Fibroblast of the aortic adventitia (primary cell): ENCODE measurements around the gene CFAP410. TPM values are rescaled to one million over a fixed set of nuclear protein-coding genes. Genes with fewer than 3 reads are reported as not detected.
"Not testable (repeated sequence)": the region's sequence is repeated elsewhere in the genome, so short reads cannot be mapped to it uniquely, and the experiment has no call there.

ENCODE experiments used
- DNase-seq: peaks from one replicate; pipeline ENCODE4 v3.0.0-alpha.2; 2010; ENCODE audit warnings: low read depth
- H3K4me3 ChIP-seq: 2 replicates; pipeline ENCODE4 v1.5.1; 2011; ENCODE audit warnings: low read depth, mild to moderate bottlenecking, control low read depth, low read length, moderate library complexity
- total RNA-seq: library from RNA; depleted of rRNA; stranded (reverse); fragments of >200 nt; gene quantifications from 2 replicates; pipeline ENCODE4 v1.2.3, GENCODE V29; 2012; ENCODE audit warnings: low replicate concordance
- TF ChIP-seq, protein P1 (sequence below): IDR thresholded peaks from 2 replicates; pipeline ENCODE4 v1.5.1; 2011; ENCODE audit warnings: mild to moderate bottlenecking, low read length, control low read depth, inconsistent platforms; ENCODE audit not compliant: insufficient read depth

Gene CFAP410
- total RNA-seq, 1 donor = 9.4 TPM

- DNase-seq = no peak
- TF ChIP-seq, protein P1, sequence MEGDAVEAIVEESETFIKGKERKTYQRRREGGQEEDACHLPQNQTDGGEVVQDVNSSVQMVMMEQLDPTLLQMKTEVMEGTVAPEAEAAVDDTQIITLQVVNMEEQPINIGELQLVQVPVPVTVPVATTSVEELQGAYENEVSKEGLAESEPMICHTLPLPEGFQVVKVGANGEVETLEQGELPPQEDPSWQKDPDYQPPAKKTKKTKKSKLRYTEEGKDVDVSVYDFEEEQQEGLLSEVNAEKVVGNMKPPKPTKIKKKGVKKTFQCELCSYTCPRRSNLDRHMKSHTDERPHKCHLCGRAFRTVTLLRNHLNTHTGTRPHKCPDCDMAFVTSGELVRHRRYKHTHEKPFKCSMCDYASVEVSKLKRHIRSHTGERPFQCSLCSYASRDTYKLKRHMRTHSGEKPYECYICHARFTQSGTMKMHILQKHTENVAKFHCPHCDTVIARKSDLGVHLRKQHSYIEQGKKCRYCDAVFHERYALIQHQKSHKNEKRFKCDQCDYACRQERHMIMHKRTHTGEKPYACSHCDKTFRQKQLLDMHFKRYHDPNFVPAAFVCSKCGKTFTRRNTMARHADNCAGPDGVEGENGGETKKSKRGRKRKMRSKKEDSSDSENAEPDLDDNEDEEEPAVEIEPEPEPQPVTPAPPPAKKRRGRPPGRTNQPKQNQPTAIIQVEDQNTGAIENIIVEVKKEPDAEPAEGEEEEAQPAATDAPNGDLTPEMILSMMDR = no peak
- no peak overlapping the region for H3K4me3 ChIP-seq
These were observed 50.7 kb downstream of the CFAP410 start for GRCh38 chr21:44288251-44289110.

DNA sequence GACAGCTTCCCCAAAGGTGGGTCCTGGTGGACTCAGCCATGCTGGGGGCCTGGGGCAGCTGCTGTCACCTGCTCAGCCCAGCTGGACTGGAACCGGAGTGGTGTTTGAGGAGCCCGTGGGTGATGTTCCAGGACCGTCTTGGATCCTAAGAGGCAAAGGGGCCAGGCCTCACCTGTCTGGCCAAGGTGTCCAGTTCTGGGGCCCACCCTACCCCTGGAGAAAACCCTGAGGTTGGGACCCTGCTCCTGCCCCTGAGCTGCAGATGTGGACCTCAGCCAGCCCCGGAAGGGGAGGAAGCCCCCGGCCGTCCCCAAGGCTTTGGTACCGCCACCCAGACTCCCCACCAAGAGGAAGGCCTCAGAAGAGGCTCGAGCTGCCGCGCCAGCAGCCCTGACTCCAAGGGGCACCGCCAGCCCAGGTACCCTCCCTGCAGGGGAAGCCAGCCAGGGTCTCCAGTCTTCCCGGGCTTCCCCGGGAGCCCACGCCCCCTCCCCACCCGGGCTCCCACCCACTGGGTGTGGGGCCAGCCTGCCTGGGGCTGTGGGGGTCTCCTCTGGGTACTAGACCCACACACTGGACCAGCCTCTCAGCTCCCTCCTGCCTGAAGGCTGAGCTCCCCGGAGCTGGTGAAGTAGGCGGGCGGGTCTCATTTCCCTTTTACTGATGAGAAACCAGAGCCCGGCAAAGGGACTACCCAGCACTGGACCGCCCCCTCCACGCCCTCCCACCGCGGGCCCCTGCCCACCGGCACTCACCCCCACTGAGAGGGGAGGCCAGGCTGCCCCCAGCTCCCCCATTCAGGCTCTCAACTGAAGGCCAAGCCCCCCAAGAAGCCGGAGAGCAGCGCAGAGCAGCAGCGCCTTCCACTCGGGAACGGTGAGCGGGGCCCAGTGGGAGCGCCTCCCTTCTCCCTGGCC, 52.2 kb downstream of the CFAP410 start:
- no peak overlapping the region for H3K4me3 ChIP-seq
- DNase-seq = no peak
- TF ChIP-seq, protein P1 = no peak

GRCh38 chr21:44286086-44286715, 53.0 kb downstream of the CFAP410 start:
- H3K4me3 ChIP-seq = no peak overlapping the region
- no peak for DNase-seq
- TF ChIP-seq, protein P1 = no peak

DNA sequence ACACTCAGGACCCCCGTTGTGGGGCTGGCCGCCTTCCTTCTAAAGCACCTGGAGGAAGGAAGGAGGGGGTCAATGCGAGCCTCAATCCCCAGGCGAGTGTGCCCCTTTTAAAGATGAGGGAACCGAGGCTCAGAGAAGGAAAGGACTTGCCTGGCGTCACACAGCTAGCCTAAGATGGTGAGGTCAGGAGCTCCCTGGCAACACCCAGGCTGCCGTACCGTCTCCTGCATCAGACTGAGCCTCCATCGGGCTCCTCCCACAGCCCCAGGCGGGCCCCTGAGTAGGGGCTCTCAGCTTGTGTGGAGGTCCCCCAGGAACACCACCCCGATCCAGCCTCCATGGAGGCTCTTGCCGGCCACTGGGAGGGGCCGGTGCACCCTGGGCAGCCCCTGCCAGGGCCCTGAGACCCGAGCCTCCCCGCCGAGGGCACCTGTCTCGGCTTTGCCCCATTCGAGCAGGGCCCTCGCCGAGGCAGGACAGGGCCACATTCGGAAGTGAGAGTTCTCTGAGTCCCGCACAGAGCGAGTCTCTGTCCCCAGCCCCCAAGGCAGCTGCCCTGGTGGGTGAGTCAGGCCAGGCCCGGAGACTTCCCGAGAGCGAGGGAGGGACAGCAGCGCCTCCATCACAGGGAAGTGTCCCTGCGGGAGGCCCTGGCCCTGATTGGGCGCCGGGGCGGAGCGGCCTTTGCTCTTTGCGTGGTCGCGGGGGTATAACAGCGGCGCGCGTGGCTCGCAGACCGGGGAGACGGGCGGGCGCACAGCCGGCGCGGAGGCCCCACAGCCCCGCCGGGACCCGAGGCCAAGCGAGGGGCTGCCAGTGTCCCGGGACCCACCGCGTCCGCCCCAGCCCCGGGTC, 53.8 kb downstream of the CFAP410 start, which contains the start of gene AIRE:
Gene AIRE, plus strand, starts transcription at position 739 of the 855 bp plus-strand sequence. CDS start 131 bp downstream, outside the sequence.
- H3K4me3 ChIP-seq = no peak within 1 kb of the TSS
- no peak for DNase-seq

DNA sequence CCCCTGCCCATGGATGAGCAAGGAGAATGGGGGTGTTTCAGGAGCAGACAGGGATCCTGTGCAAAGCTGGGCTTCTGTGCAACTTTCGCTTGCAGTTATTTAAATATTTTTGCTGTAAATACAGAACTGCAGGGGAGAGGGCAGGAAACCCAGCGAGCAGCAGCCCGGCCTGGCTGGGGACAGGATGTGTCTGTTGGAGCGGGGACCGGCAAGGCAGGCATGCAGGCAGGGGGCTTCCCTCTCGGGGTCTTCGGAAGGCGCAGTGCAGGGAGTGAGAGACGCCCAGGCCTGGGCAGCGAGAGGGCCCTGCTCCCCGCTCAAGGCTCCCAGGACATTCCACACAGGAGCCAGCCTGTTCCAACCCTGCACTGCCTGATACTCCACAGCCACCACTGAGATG, 55.2 kb downstream of the CFAP410 start:
- H3K4me3 ChIP-seq = no peak overlapping the region
- TF ChIP-seq, protein P1 = no peak
- no peak for DNase-seq

More for the DNA sequence above, 53.8 kb downstream of the CFAP410 start, which contains the start of gene AIRE:
- TF ChIP-seq, protein P1 = no peak

GRCh38 chr21:44283211-44283785, 55.9 kb downstream of the CFAP410 start:
- H3K4me3 ChIP-seq, DNase-seq: not testable (repeated sequence)
